ENCODE results near the gene GFRA4. TPM values are rescaled to one million over a fixed set of nuclear protein-coding genes. Genes with fewer than 3 reads are reported as not detected.

The GFRA4 gene
- total RNA-seq, 1 donor from 2014 or later: not detected

- no peak overlapping the region for H3K4me3 ChIP-seq
- no peaks in the 10 kb centered on the region for H3K27me3 ChIP-seq
- no peak for ATAC-seq
- no peak for TF ChIP-seq CTCF (IDR thresholded peaks at IDR 0.05)
- H3K36me3 ChIP-seq: no peaks in the 10 kb centered on the region
- H3K9me3 ChIP-seq: no peaks in the 10 kb centered on the region
- H3K27ac ChIP-seq: no peak overlapping the region
- intact Hi-C loops (cut with DNase I): no loop called here
- no peak for DNase-seq
- H3K4me1 ChIP-seq: no peaks in the 10 kb centered on the region
Observed at GRCh38 chr20:3691897-3692296, 28.7 kb upstream of the GFRA4 start.

- no peak for ATAC-seq
- Histone ChIP-seq H3K4me1 (no peaks in the 10 kb centered on the region), H3K9me3 (no peaks in the 10 kb centered on the region), H3K27me3 (no peaks in the 10 kb centered on the region), H3K36me3 (no peaks in the 10 kb centered on the region), H3K4me3 (no peak overlapping the region), H3K27ac (no peak overlapping the region)
- intact Hi-C loops (cut with DNase I): no loop called here
- no peak for TF ChIP-seq CTCF (IDR thresholded peaks at IDR 0.05)
- DNase-seq: no peak
Observed at GRCh38 chr20:3691306-3691705, 28.1 kb upstream of the GFRA4 start.

GRCh38 chr20:3690413-3690812 is 27.2 kb upstream of the GFRA4 start:
- intact Hi-C loops (cut with DNase I): no loop called here
- Histone ChIP-seq H3K27ac (no peak overlapping the region), H3K4me1 (no peaks in the 10 kb centered on the region), H3K27me3 (no peaks in the 10 kb centered on the region), H3K4me3 (no peak overlapping the region), H3K9me3 (no peaks in the 10 kb centered on the region), H3K36me3 (no peaks in the 10 kb centered on the region)
- DNase-seq (no peak), ATAC-seq (no peak)
- TF ChIP-seq CTCF (IDR thresholded peaks at IDR 0.05): no peak

GRCh38 chr20:3689978-3690377 is 26.8 kb upstream of the GFRA4 start:
- DNase-seq (no peak), ATAC-seq (no peak)
- no peaks in the 10 kb centered on the region for H3K9me3 ChIP-seq
- H3K4me3 ChIP-seq: no peak overlapping the region
- intact Hi-C loops (cut with DNase I): no loop called here
- H3K36me3 ChIP-seq: no peaks in the 10 kb centered on the region
- no peak for TF ChIP-seq CTCF (IDR thresholded peaks at IDR 0.05)
- H3K4me1 ChIP-seq: no peaks in the 10 kb centered on the region
- no peak overlapping the region for H3K27ac ChIP-seq
- peaks cover 4% of the 10 kb centered on the region for H3K27me3 ChIP-seq

GRCh38 chr20:3687655-3688054 is 24.5 kb upstream of the GFRA4 start:
- H3K36me3 ChIP-seq: no peaks in the 10 kb centered on the region
- no peak overlapping the region for H3K27ac ChIP-seq
- H3K9me3 ChIP-seq: no peaks in the 10 kb centered on the region
- TF ChIP-seq CTCF (IDR thresholded peaks at IDR 0.05): no peak
- no peak overlapping the region for H3K4me3 ChIP-seq
- no peak for DNase-seq
- H3K27me3 ChIP-seq: peaks cover 10% of the 10 kb centered on the region
- H3K4me1 ChIP-seq: no peaks in the 10 kb centered on the region
- intact Hi-C loops (cut with DNase I): no loop called here
- ATAC-seq: peak; percentile 13

GRCh38 chr20:3686867-3687321 is 23.7 kb upstream of the GFRA4 start:
- Histone ChIP-seq H3K36me3 (no peaks in the 10 kb centered on the region), H3K27ac (no peak overlapping the region), H3K4me1 (peaks cover 6% of the 10 kb centered on the region), H3K9me3 (no peaks in the 10 kb centered on the region), H3K27me3 (peaks cover 18% of the 10 kb centered on the region), H3K4me3 (no peak overlapping the region)
- ATAC-seq (peak; percentile 45), DNase-seq (no peak)
- TF ChIP-seq CTCF (IDR thresholded peaks at IDR 0.05): no peak
- intact Hi-C loops (cut with DNase I): no loop called here

Data from upper lobe of right lung (tissue), 1 donor.